Activated naive CD4-positive, alpha-beta T cell treated with anti-CD3 and anti-CD28 coated beads, Interleukin-2, amount 50 U/mL, for 72 hours (primary cell): ENCODE results near the gene EHF. TPM values are rescaled to one million over a fixed set of nuclear protein-coding genes. Genes with fewer than 3 reads are reported as not detected.
A peak's percentile ranks its signal among the peaks of the same experiment; 100 is the strongest.
"Not testable (repeated sequence)": the region's sequence is repeated elsewhere in the genome, so short reads cannot be mapped to it uniquely, and the experiment has no call there.

Experiments
- ATAC-seq, 2 donors: fragments of 150-1000 bp; cut with Tn5 transposase; 2 replicates each; pipeline ENCODE4 v1.10.0; 2021; ENCODE audit warnings: mild to moderate bottlenecking in 2 of 2, moderate library complexity in 2 of 2
- DNase-seq, 2 donors: peaks; one replicate each; pipeline ENCODE4 v3.0.0; 2021 to 2022; ENCODE audit warnings: low spot score in 2 of 2
- H3K27ac Mint-ChIP-seq, 2 donors: one replicate each; pipeline ENCODE4 v1.8.0; 2022; ENCODE audit warnings: mild to moderate bottlenecking in 2 of 2, mixed read lengths in 2 of 2
- H3K36me3 Mint-ChIP-seq, 2 donors: one replicate each; pipeline ENCODE4 v1.8.0; 2022; ENCODE audit warnings: mixed read lengths in 2 of 2
- H3K9me3 Mint-ChIP-seq, 2 donors: one replicate each; pipeline ENCODE4 v1.8.0; 2022; ENCODE audit warnings: mixed read lengths in 2 of 2
- total RNA-seq, 2 donors: library from RNA; stranded (reverse); gene quantifications; one replicate each; pipeline ENCODE4 v1.2.3, GENCODE V29; 2022

EHF gene
- total RNA-seq, 2 donors from 2014 or later: not detected

- ATAC-seq (no peak), DNase-seq (no peak)
- peaks cover 0 to 3% of the 10 kb centered on the region in 2 donors for H3K9me3 Mint-ChIP-seq
- no peak overlapping the region for H3K27ac Mint-ChIP-seq
- no peaks in the 10 kb centered on the region for H3K36me3 Mint-ChIP-seq
These were observed 44.4 kb downstream of the EHF start for GRCh38 chr11:34665077-34665835.

- Mint-ChIP-seq H3K9me3 (peaks cover 0 to 3% of the 10 kb centered on the region in 2 donors), H3K36me3 (no peaks in the 10 kb centered on the region), H3K27ac (no peak overlapping the region)
- DNase-seq: no peak
- ATAC-seq: no peak
These were observed 47.1 kb downstream of the EHF start for GRCh38 chr11:34667810-34668582.

GRCh38 chr11:34668583-34669053, 47.7 kb downstream of the EHF start:
- no peak for DNase-seq
- no peak for ATAC-seq
- no peaks in the 10 kb centered on the region for H3K36me3 Mint-ChIP-seq
- peaks cover 0 to 3% of the 10 kb centered on the region in 2 donors for H3K9me3 Mint-ChIP-seq
- no peak overlapping the region for H3K27ac Mint-ChIP-seq

GRCh38 chr11:34669458-34669857, 48.6 kb downstream of the EHF start:
- Mint-ChIP-seq H3K36me3 (no peaks in the 10 kb centered on the region), H3K27ac (no peak overlapping the region), H3K9me3 (peaks cover 0 to 3% of the 10 kb centered on the region in 2 donors)
- DNase-seq (no peak), ATAC-seq (no peak)

- peaks cover 0 to 3% of the 10 kb centered on the region in 2 donors for H3K9me3 Mint-ChIP-seq
- H3K36me3 Mint-ChIP-seq: no peaks in the 10 kb centered on the region
- H3K27ac Mint-ChIP-seq: no peak overlapping the region
- ATAC-seq: no peak
- no peak for DNase-seq
These were observed 50.2 kb downstream of the EHF start for GRCh38 chr11:34671117-34671516.

GRCh38 chr11:34671946-34672345, 51.1 kb downstream of the EHF start:
- ATAC-seq (no peak), DNase-seq (no peak)
- Mint-ChIP-seq H3K9me3 (peaks cover 0 to 3% of the 10 kb centered on the region in 2 donors), H3K27ac (no peak overlapping the region), H3K36me3 (no peaks in the 10 kb centered on the region)

GRCh38 chr11:34674038-34674437, 53.1 kb downstream of the EHF start:
- no peak overlapping the region for H3K27ac Mint-ChIP-seq
- no peaks in the 10 kb centered on the region for H3K36me3 Mint-ChIP-seq
- no peak for ATAC-seq
- H3K9me3 Mint-ChIP-seq: no peaks in the 10 kb centered on the region
- no peak for DNase-seq

- Mint-ChIP-seq H3K9me3 (no peaks in the 10 kb centered on the region), H3K36me3 (no peaks in the 10 kb centered on the region), H3K27ac (no peak overlapping the region)
- DNase-seq (no peak), ATAC-seq (no peak)
These were observed 55.3 kb downstream of the EHF start for GRCh38 chr11:34676227-34676626.

- no peak for ATAC-seq
- no peaks in the 10 kb centered on the region for H3K36me3 Mint-ChIP-seq
- no peaks in the 10 kb centered on the region for H3K9me3 Mint-ChIP-seq
- H3K27ac Mint-ChIP-seq: no peak overlapping the region
- no peak for DNase-seq
These were observed 58.8 kb downstream of the EHF start for GRCh38 chr11:34679681-34680080.

GRCh38 chr11:34680206-34680605, 59.3 kb downstream of the EHF start:
- ATAC-seq: no peak
- no peaks in the 10 kb centered on the region for H3K36me3 Mint-ChIP-seq

GRCh38 chr11:34680918-34681586, 60.2 kb downstream of the EHF start:
- no peak overlapping the region for H3K27ac Mint-ChIP-seq

More at GRCh38 chr11:34680206-34680605, 59.3 kb downstream of the EHF start:
- no peak overlapping the region for H3K27ac Mint-ChIP-seq
- no peaks in the 10 kb centered on the region for H3K9me3 Mint-ChIP-seq
- no peak for DNase-seq

GRCh38 chr11:34682825-34683224, 61.9 kb downstream of the EHF start:
- Mint-ChIP-seq H3K36me3 (no peaks in the 10 kb centered on the region), H3K9me3 (no peaks in the 10 kb centered on the region), H3K27ac (no peak overlapping the region)
- ATAC-seq: no peak
- DNase-seq: no peak

More at GRCh38 chr11:34680918-34681586, 60.2 kb downstream of the EHF start:
- H3K9me3 Mint-ChIP-seq: no peaks in the 10 kb centered on the region
- no peak for ATAC-seq
- no peak for DNase-seq
- no peaks in the 10 kb centered on the region for H3K36me3 Mint-ChIP-seq

GRCh38 chr11:34683396-34683795, 62.5 kb downstream of the EHF start:
- no peak for DNase-seq
- Mint-ChIP-seq H3K36me3 (no peaks in the 10 kb centered on the region), H3K27ac (no peak overlapping the region), H3K9me3 (no peaks in the 10 kb centered on the region)
- ATAC-seq: no peak

GRCh38 chr11:34685864-34686263, 65.0 kb downstream of the EHF start:
- no peak for DNase-seq
- H3K36me3 Mint-ChIP-seq: no peaks in the 10 kb centered on the region
- ATAC-seq: peak; percentile 36 to 69
- no peaks in the 10 kb centered on the region for H3K9me3 Mint-ChIP-seq
- H3K27ac Mint-ChIP-seq: no peak overlapping the region

GRCh38 chr11:34692299-34692698, 71.4 kb downstream of the EHF start:
- DNase-seq, ATAC-seq, H3K9me3 Mint-ChIP-seq, H3K27ac Mint-ChIP-seq, H3K36me3 Mint-ChIP-seq: not testable (repeated sequence)

GRCh38 chr11:34696862-34697261, 76.0 kb downstream of the EHF start:
- ATAC-seq: no peak
- H3K27ac Mint-ChIP-seq: no peak overlapping the region
- DNase-seq: no peak
- H3K9me3 Mint-ChIP-seq: no peaks in the 10 kb centered on the region
- no peaks in the 10 kb centered on the region for H3K36me3 Mint-ChIP-seq
